Cardiac septum (tissue), 1 donor: ENCODE data around the gene PCDHGA9. TPM values are rescaled to one million over a fixed set of nuclear protein-coding genes. Genes with fewer than 3 reads are reported as not detected.
A peak's percentile ranks its signal among the peaks of the same experiment; 100 is the strongest.
"Not testable (repeated sequence)": the region's sequence is repeated elsewhere in the genome, so short reads cannot be mapped to it uniquely, and the experiment has no call there.

ENCODE experiments used
- DNase-seq: peaks from one replicate; pipeline ENCODE4 v3.0.0-alpha.2; 2020; ENCODE audit warnings: low spot score
- intact Hi-C: fragments of 100-400 bp; cut with DNase I; formaldehyde crosslinking; loops from one replicate; pipeline ENCODE4 v1.14.0; 2022
- long read RNA-seq: library from polyadenylated mRNA; unstranded; transcript quantifications from one replicate; pipeline ENCODE4 v2.0.0, GENCODE V29; 2021
- total RNA-seq: library from RNA; stranded (reverse); fragmentation: NEBNext Ultra II Directional; extraction: Animal tissue kit (Norgen Biotek cat#: 25700); gene quantifications from one replicate; pipeline ENCODE4 v1.2.1, GENCODE V29; 2021
- donor health status: DM: no; HTN: no; CAD: no.

Gene PCDHGA9
- total RNA-seq = 9.6 TPM
- long read RNA-seq = 0 reads

DNA sequence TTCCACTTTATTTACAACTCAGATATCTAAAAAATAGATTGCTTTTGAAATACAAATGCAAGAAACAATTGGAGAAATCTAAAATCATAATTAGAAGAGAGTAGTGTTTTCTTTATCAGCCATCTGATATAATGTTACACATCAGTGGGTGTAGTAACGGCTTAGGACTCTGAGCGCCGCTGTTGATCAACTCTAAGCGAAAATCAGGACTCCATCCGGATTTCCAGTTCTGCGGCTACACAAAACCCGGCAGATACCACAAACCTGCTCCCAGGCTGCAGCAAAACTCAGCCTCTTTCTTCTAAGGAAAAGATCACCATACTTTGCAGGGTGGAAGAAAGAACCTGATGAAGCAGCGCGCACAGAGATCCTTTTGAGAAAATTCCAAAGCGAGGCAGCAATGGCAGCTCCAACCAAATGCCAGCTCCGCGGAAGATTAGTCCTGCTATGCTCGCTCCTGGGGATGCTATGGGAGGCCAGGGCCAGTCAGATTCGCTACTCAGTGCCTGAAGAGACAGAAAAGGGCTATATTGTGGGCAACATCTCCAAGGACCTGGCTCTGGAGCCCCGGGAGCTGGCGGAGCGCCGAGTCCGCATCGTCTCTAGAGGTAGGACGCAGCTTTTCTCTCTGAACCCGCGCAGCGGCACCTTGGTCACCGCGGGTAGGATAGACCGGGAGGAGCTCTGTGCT is at the start of gene PCDHGA9:
Gene PCDHGA9 (plus strand): TSS at position 226 of the 691 bp plus-strand sequence. CDS start 175 bp downstream, at position 401.
- intact Hi-C loops = loop anchor here (5.0 kb wide), 1 partner anchor 45 kb away; the partner anchor contains the start of genes PCDHGA4 and PCDHGB2

DNA sequence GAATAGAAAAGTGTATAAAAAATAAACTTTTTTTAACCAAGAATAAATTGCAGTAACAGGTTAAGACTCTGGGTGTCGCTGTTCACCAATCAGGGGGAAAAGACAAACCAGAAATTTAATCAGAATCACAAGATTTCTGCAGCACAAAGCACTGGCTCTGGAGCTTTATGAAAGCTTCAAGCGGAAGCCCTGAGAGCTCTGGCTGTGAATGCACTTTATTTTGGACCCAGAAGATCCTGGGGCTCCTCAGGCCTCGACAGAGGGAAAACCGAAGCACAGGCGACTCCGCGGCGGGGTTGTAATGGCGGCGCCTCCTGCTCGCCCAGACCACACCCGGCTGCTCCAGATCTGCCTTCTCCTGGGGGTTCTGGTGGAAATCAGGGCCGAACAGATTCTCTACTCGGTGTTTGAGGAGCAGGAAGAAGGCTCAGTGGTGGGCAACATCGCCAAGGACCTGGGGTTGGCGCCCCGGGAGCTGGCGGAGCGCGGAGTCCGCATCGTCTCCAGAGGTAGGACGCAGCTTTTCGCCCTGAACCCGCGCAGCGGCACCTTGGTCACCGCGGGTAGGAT is 47.6 kb upstream of the PCDHGA9 start, which contains the start of gene PCDHGA4:
Gene PCDHGA4 (plus strand): TSS at position 122 of the 570 bp plus-strand sequence. CDS start 87 bp downstream, at position 209.
- intact Hi-C loops = loop anchor here (5.0 kb wide), 1 partner anchor 47 kb away; the partner anchor contains the start of gene PCDHGA9
- DNase-seq = no peak

More for the DNA sequence above, at the start of gene PCDHGA9:
- DNase-seq = no peak

DNA sequence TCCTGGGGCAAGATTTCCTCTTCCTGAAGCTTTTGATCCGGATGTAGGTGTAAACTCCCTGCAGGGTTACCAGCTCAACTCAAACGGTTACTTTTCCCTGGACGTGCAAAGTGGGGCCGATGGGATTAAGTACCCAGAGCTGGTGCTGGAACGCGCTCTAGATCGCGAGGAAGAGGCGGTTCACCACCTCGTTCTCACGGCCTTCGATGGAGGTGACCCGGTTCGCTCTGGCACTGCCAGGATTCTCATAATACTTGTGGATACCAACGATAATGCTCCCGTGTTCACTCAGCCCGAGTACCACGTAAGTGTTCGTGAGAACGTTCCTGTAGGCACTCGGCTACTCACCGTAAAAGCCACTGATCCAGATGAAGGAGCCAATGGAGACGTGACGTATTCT is 46.9 kb upstream of the PCDHGA9 start:
- intact Hi-C loops = loop anchor here (5.0 kb wide), 1 partner anchor 47 kb away; the partner anchor contains the start of gene PCDHGA9
- no peak for DNase-seq

DNA sequence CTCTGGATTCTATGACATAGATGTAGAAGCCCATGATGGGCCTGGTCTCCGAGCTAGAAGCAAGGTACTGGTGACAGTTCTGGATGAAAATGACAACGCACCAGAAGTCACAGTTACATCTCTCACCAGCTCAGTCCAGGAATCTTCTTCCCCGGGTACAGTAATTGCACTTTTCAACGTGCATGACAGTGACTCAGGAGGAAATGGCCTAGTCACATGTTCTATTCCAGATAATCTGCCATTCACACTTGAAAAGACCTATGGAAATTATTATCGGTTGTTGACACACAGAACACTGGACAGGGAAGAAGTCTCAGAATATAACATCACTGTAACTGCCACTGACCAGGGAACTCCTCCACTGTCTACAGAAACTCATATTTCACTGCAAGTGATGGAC is 46.4 kb upstream of the PCDHGA9 start:
- DNase-seq = no peak
- intact Hi-C loops = loop anchor here (5.0 kb wide), 1 partner anchor 46 kb away; the partner anchor contains the start of gene PCDHGA9

DNA sequence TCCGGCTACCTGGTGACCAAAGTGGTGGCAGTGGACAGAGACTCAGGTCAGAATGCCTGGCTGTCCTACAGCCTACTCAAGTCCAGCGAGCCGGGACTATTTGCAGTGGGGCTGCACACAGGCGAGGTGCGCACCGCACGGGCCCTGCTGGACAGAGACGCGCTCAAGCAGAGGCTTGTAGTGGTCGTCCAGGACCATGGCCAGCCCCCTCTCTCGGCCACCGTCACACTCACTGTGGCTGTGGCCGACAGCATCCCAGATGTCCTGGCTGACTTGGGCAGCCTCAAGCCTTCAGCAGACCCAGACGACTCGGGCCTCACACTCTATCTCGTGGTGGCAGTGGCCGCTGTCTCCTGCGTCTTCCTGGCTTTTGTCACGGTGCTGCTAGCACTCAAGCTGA is 45.6 kb upstream of the PCDHGA9 start:
- intact Hi-C loops = loop anchor here (5.0 kb wide), 1 partner anchor 45 kb away; the partner anchor contains the start of gene PCDHGA9
- peak; percentile 71 for DNase-seq

DNA sequence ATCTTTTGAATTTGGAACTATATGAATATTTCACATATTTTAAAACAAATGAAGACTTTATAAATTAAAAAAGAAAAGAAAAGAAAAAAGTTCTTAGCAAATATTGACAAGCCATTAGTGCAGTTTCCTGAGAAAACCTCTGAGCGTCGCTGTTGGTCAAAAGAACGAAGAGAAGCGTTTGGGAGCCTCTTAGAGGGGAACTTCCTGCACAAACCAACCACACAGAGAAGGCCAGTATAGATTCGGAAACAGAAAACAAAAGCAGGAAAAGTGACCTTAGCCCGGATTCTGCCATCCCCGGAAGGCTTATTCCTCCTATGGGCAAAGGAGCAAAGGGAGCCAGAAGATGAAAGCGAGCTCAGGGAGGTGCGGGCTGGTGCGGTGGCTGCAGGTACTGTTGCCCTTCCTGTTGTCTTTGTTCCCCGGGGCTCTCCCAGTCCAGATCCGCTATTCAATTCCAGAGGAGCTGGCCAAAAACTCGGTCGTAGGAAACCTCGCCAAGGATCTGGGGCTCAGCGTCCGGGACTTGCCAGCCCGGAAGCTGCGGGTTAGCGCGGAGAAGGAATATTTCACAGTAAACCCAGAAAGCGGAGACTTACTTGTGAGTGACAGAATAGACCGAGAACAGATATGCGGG is 42.7 kb upstream of the PCDHGA9 start, which contains the start of gene PCDHGB2:
Gene PCDHGB2 (plus strand): TSS at position 205 of the 637 bp plus-strand sequence. CDS start 142 bp downstream, at position 347.
- intact Hi-C loops = loop anchor here (5.0 kb wide), 1 partner anchor 42 kb away; the partner anchor contains the start of gene PCDHGA9
- peak; percentile 49 for DNase-seq

DNA sequence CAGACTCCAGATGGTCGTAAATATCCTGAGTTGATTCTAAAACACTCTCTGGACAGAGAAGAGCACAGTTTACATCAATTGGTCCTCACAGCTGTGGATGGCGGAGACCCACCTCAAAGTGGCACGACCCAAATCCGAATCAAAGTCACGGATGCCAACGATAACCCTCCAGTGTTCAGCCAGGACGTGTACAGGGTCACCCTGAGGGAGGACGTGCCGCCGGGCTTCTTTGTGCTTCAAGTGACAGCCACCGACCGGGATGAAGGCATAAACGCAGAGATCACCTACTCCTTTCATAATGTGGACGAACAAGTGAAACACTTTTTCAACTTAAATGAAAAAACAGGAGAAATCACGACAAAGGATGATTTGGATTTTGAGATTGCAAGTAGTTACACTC is 41.9 kb upstream of the PCDHGA9 start:
- DNase-seq = no peak

DNA sequence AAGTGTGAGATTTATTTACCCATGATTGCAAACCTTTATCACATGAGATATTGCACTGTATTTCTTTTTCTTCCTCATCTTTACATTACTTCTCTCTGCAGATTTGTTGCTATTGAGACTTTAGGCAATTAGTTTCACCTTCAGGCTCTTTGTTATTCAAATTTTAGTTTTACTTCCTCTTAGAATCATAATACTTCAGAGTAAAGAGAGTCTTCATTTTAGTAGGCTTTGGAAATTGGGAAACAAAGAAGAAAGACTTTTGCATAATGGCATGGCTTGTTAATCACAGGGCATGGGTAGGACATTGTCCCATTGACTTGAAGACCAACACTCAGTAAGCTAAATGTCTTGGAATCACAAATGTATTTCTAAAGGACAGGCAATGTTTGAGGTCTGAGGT is 39.9 kb upstream of the PCDHGA9 start:
- intact Hi-C loops = no loop called here
- no peak for DNase-seq

More for the DNA sequence above, 41.9 kb upstream of the PCDHGA9 start:
- intact Hi-C loops = no loop called here

DNA sequence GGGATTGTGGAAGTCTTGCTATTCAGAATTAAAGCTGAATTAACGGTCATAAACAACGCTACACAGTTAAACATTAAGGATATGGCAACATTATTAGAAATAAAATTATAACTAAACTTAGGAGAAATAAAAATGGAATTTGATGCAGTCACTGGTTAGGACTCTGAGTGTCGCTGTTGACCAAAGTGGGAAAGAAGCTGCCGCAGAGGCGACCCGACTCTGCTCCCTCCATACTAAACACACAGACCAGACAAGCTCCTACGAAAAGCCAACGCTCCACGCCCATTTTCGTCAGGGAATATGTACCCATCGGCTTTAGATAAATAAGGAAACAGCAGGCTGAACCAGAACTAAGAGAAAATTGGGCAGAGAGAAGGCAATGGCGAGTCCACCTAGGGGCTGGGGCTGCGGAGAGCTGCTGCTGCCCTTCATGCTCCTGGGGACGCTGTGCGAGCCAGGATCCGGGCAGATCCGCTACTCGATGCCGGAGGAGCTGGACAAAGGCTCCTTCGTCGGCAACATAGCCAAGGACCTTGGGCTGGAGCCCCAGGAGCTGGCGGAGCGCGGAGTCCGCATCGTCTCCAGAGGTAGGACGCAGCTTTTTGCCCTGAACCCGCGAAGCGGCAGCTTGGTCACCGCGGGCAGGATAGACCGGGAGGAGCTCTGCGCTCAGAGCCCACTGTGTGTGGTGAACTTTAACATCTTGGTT is 38.5 kb upstream of the PCDHGA9 start, which contains the start of gene PCDHGA5:
Gene PCDHGA5 (plus strand): TSS at position 211 of the 709 bp plus-strand sequence. CDS start 169 bp downstream, at position 380.
- intact Hi-C loops = no loop called here
- DNase-seq = peak; percentile 49

DNA sequence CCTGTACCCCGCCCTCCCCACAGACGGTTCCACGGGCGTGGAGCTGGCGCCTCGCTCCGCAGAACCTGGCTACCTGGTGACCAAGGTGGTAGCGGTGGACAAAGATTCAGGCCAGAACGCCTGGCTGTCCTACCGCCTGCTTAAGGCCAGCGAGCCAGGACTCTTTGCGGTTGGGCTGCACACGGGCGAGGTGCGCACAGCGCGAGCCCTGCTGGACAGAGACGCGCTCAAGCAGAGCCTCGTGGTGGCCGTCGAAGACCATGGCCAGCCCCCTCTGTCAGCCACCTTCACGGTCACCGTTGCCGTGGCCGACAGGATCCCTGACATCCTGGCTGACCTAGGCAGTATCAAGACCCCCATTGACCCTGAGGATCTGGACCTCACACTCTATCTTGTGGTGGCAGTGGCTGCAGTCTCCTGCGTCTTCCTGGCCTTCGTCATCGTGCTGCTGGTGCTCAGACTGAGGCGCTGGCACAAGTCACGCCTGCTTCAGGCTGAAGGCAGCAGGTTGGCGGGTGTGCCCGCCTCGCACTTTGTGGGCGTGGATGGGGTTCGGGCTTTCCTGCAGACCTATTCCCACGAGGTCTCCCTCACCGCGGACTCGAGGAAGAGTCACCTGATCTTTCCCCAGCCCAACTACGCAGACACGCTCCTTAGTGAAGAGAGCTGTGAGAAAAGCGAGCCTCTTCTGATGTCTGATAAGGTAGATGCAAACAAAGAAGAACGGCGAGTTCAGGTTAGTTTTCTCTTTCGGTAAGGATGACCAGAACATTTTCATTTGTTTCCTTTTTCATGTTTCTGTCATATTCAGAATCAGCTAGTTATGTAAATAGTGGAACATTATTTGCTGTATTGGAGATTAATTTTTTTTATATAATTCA is 36.3 kb upstream of the PCDHGA9 start:
- intact Hi-C loops = no loop called here
- no peak for DNase-seq

DNA sequence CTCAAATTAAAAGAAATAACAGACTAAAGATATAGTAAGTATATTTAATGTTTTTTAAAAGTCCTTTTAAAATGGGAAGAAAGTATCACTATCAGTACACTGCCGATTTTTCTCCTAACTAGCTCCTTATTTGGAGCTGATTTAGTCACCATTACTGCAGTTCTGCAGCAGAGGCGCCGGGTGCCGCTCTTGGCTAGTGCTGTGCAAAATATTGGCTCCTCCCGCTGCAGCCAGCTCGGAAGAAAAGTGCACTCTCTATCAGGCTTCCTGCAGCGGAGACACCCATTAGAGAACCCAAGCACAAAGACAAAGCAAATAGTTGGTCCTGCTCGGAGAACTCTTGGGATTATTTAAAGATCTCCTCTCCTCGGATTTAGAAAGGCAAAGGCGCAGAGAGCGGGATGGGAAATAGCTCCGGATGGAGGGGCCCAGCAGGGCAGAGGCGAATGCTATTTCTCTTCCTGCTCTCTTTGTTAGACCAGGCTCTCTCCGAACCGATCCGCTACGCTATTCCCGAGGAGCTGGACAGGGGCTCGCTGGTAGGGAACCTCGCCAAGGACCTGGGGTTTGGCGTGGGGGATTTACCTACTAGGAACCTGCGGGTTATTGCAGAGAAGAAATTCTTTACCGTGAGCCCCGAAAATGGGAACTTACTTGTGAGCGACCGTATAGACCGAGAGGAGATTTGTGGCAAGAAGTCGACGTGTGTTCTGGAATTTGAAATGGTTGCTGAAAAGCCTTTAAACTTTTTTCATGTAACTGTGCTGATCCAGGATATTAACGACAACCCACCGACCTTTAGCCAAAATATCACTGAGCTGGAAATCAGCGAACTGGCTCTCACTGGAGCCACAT is 32.4 kb upstream of the PCDHGA9 start, which contains the start of gene PCDHGB3:
Gene PCDHGB3 (plus strand): TSS at position 249 of the 855 bp plus-strand sequence. CDS start 153 bp downstream, at position 402.
- intact Hi-C loops = loop anchor here (2.0 kb wide), 1 partner anchor 21 kb away; no protein-coding TSS in a partner anchor
- DNase-seq = peak; percentile 74

DNA sequence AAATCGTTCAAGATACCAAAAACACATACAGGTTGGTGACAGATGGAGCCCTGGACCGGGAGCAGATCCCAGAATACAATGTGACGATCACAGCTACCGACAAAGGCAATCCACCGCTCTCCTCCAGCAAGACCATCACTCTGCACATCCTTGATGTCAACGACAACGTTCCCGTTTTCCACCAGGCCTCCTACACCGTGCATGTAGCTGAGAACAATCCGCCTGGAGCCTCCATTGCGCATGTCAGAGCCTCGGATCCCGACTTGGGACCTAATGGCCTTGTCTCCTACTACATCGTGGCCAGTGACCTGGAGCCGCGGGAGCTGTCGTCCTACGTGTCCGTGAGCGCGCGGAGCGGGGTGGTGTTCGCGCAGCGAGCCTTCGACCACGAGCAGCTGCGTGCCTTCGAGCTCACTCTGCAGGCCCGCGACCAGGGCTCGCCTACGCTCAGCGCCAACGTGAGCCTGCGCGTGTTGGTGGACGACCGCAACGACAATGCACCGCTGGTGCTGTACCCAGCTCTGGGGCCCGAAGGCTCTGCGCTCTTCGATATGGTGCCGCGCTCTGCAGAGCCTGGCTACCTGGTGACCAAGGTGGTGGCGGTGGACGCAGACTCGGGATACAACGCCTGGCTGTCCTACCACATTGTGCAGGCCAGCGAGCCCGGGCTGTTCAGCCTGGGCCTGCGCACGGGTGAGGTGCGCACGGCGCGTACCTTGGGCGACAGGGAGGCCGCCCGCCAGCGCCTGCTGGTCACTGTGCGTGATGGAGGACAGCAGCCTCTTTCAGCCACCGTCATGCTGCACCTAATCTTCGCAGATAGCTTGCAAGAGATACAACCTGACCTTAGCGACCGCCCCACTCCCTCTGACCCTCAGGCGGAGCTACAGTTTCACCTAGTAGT is 30.8 kb upstream of the PCDHGA9 start:
- intact Hi-C loops = loop anchor here (2.0 kb wide), 1 partner anchor 19 kb away; no protein-coding TSS in a partner anchor
- no peak for DNase-seq

DNA sequence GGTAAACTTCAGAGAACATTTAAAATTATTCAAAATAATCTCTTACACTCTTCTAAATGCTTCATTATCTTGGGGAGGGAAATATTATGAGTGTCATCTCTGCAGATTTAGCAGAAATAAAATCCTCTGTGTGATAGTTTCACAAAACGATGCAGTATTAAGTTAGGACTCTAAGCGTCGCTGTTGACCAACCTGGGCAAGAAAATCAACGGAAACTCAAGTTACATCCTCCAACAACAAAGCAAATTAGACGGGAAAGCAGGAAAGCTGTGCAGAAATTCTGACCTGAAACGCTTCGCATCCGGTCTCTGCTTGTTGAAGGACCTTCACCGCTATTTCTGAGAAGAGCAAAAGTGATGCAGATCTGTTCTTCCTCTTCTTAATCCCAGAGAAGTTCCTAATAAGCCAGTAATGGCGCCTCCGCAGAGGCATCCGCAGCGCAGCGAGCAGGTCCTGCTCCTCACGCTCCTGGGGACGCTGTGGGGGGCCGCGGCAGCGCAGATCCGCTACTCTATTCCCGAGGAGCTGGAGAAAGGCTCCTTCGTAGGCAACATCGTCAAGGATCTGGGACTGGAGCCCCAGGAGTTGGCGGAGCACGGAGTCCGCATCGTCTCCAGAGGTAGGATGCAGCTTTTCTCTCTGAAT is 28.8 kb upstream of the PCDHGA9 start, which contains the start of gene PCDHGA6:
Gene PCDHGA6 (plus strand): TSS at position 219 of the 645 bp plus-strand sequence. CDS start 193 bp downstream, at position 412.
- no peak for DNase-seq
- intact Hi-C loops = no loop called here

DNA sequence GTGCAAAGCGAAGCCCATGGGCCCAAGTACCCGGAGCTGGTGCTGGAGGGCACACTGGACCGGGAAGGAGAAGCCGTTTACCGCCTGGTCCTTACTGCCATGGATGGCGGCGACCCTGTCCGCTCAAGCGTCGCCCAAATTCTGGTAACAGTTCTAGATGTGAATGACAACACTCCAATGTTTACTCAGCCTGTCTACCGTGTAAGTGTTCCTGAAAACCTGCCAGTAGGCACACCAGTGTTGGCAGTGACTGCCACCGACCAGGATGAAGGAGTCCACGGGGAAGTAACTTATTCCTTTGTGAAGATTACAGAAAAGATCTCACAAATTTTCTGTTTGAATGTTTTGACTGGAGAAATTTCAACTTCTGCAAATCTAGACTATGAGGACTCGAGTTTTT is 28.0 kb upstream of the PCDHGA9 start:
- no peak for DNase-seq

DNA sequence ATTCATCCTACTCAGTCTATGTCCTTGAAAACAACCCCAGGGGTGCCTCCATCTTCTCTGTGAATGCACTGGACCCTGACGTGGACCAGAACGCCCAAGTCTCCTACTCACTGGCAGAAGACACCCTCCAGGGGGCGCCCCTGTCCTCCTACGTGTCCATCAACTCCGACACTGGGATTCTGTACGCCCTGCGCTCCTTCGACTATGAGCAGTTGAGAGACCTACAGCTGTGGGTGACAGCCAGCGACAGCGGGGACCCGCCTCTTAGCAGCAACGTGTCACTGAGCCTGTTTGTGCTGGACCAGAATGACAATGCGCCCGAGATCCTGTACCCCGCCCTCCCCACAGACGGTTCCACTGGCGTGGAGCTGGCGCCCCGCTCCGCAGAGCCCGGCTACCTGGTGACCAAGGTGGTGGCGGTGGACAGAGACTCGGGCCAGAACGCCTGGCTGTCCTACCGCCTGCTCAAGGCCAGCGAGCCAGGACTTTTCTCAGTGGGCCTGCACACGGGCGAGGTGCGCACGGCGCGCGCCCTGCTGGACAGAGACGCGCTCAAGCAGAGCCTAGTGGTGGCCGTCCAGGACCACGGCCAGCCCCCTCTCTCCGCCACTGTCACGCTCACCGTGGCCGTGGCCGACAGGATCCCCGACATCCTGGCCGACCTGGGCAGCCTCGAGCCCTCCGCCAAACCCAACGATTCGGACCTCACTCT is 27.0 kb upstream of the PCDHGA9 start:
- DNase-seq, intact Hi-C loops: not testable (repeated sequence)

More for the DNA sequence above, 28.0 kb upstream of the PCDHGA9 start:
- intact Hi-C loops = no loop called here
